ENCODE results near the gene ANKZF1. TPM values are rescaled to one million over a fixed set of nuclear protein-coding genes. Genes with fewer than 3 reads are reported as not detected.

The ANKZF1 gene
- total and polyA plus RNA-seq, 2 of the 8 experiments (the other 6 are each of a cell fraction or from before 2014, with no cell fraction given), result 32.5 to 50.1 TPM

DNA sequence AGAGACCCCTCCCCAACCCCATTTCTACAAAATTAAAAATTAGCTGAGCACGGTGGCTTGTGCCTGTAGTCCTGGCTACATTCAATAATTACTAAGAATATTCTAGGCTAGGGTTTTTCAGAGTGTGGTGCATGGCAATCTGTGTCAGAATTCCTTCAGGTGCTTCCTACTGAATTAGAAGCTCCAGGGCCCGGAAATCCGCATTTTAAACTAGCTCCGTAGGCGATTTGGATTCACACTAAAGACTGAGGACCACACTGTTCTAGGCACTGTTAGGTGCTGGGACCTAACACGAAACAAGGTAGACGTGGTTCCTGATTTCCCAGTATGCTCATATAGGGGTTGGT lies 23.7 kb upstream of the ANKZF1 start (continued):
- TF ChIP-seq, protein P1, sequence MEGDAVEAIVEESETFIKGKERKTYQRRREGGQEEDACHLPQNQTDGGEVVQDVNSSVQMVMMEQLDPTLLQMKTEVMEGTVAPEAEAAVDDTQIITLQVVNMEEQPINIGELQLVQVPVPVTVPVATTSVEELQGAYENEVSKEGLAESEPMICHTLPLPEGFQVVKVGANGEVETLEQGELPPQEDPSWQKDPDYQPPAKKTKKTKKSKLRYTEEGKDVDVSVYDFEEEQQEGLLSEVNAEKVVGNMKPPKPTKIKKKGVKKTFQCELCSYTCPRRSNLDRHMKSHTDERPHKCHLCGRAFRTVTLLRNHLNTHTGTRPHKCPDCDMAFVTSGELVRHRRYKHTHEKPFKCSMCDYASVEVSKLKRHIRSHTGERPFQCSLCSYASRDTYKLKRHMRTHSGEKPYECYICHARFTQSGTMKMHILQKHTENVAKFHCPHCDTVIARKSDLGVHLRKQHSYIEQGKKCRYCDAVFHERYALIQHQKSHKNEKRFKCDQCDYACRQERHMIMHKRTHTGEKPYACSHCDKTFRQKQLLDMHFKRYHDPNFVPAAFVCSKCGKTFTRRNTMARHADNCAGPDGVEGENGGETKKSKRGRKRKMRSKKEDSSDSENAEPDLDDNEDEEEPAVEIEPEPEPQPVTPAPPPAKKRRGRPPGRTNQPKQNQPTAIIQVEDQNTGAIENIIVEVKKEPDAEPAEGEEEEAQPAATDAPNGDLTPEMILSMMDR (IDR thresholded peaks at IDR 0.05; ENCODE audit: control extremely low read depth in 1 of 3, insufficient read depth in 1 of 3, low read depth in 1 of 3, low read length in 3 of 3), result no peak
- no peak for TF ChIP-seq CREB1 (IDR thresholded peaks at IDR 0.05)
- TF ChIP-seq PHF8 (conservative IDR thresholded peaks at IDR 0.05; ENCODE audit: low read depth, low read length), result no peak
- TF ChIP-seq HDAC6 (IDR thresholded peaks at IDR 0.05; ENCODE audit: low read depth, low read length), result no peak
- TF ChIP-seq GTF2F1 (IDR thresholded peaks at IDR 0.05; ENCODE audit: borderline replicate concordance, low read depth, low read length), result no peak
